HepG2 (cell line): ENCODE measurements around the gene MRFAP1L1. TPM values are rescaled to one million over a fixed set of nuclear protein-coding genes. Genes with fewer than 3 reads are reported as not detected.

ENCODE experiments used
- ATAC-seq: fragments of 200-7000 bp; cut with Tn5 transposase; 3 replicates; pipeline ENCODE4 v1.9.1; 2020; ENCODE audit warnings: mild to moderate bottlenecking, moderate library complexity
- BruUV-seq: library from RNA; stranded (reverse); fragments of 400-500 nt; replicated peaks from 2 replicates; lab custom pipeline; 2021; lab: Mats Ljungman, UMichigan
- CTCF ChIA-PET: fragments of 300-600 bp; formaldehyde crosslinking; extraction: SDS; loops from one replicate; lab custom pipeline; 2021; ENCODE audit warnings: low total read pairs, inconsistent platforms, low intra/inter-chr PET ratio; lab: Yijun Ruan, JAX
- POLR2A ChIA-PET: fragments of 350-600 bp; sonication (Branson Sonifier 250); formaldehyde crosslinking; loops from one replicate; lab custom pipeline; 2020; ENCODE audit warnings: antibody characterized with exemption, inconsistent platforms; lab: Yijun Ruan, JAX
- DNase-seq: peaks from one replicate; pipeline ENCODE4 v3.0.0-alpha.2; 2015; ENCODE audit warnings: low spot score
- FAIRE-seq: peaks from 3 replicates; lab custom pipeline; 2011; peaks lifted over from hg19 to GRCh38; lab: Jason Lieb, UNC
- H2AFZ ChIP-seq: one replicate; pipeline ENCODE4 v1.6.1; 2011; ENCODE audit warnings: low read length, inconsistent platforms
- H3K27ac ChIP-seq: fragments of 300-600 bp; 3 replicates; pipeline ENCODE4 v1.8.0; 2011; ENCODE audit warnings: mixed run types, mild to moderate bottlenecking, mixed read lengths, low read length, inconsistent platforms; ENCODE audit not compliant: insufficient read depth; ENCODE audit errors: extremely low read length
- H3K27me3 ChIP-seq, 2 experiments: fragments of 200-600 bp in 1 of 2; 2 replicates in 1 of 2; 3 replicates in 1 of 2; pipeline versions ENCODE4 v1.6.0 to v1.8.0; 2011; ENCODE audit warnings: low read length in 2 of 2, mild to moderate bottlenecking in 2 of 2, moderate library complexity in 2 of 2, inconsistent platforms in 1 of 2; ENCODE audit not compliant: insufficient read depth in 2 of 2, control insufficient read depth in 1 of 2
- H3K36me3 ChIP-seq, 2 experiments: fragments of 200-600 bp in 1 of 2; replicated peaks in 1 of 2; 2 replicates in 1 of 2; 3 replicates in 1 of 2; pipeline versions ENCODE4 v1.5.1 to v1.8.0; 2011; ENCODE audit warnings: low read length in 2 of 2, inconsistent platforms in 1 of 2; ENCODE audit not compliant: insufficient read depth in 2 of 2, control insufficient read depth in 1 of 2
- H3K4me1 ChIP-seq: 2 replicates; pipeline ENCODE4 v1.5.1; 2012; ENCODE audit warnings: low read length, inconsistent platforms; ENCODE audit not compliant: insufficient read depth
- H3K4me2 ChIP-seq: 2 replicates; pipeline ENCODE4 v1.6.0; 2011; ENCODE audit warnings: low read depth, low read length, inconsistent platforms
- H3K4me3 ChIP-seq, 3 experiments: fragments of 200-600 bp in 1 of 3; sonication (generic), shearing (Covaris generic) in 1 of 3; replicated peaks in 1 of 3; 2 replicates each; pipeline ENCODE4 v1.5.1; 2011 to 2016; ENCODE audit warnings: low read length in 3 of 3, inconsistent platforms in 2 of 3, low read depth in 2 of 3, mild to moderate bottlenecking in 2 of 3, control low read depth in 1 of 3, mixed read lengths in 1 of 3; ENCODE audit not compliant: insufficient read depth in 1 of 3
- H3K79me2 ChIP-seq: one replicate; pipeline ENCODE4 v1.6.1; 2011; ENCODE audit warnings: low read length, inconsistent platforms; ENCODE audit not compliant: insufficient read depth
- H3K9ac ChIP-seq: 2 replicates; pipeline ENCODE4 v1.6.0; 2011; ENCODE audit warnings: mild to moderate bottlenecking, low read depth, low read length, inconsistent platforms; ENCODE audit not compliant: insufficient read depth
- H3K9me3 ChIP-seq: 2 replicates; pipeline ENCODE4 v1.5.1; 2012; ENCODE audit warnings: mild to moderate bottlenecking, low read length
- H4K20me1 ChIP-seq: 2 replicates; pipeline ENCODE4 v1.6.0; 2011; ENCODE audit warnings: inconsistent platforms, mild to moderate bottlenecking, low read length, moderate library complexity; ENCODE audit not compliant: insufficient read depth
- BCL6 ChIP-seq: IDR thresholded peaks from 2 replicates; pipeline ENCODE4 v1.6.1; 2016; ENCODE audit warnings: missing genetic modification reagents, missing compliant biosample characterization
- HNF4G ChIP-seq, 2 experiments: sonication (generic) in 1 of 2; formaldehyde crosslinking in 1 of 2; IDR thresholded peaks; 2 replicates each; pipeline versions ENCODE4 v1.4.0 to v1.6.1; 2011 to 2020; ENCODE audit warnings: borderline replicate concordance in 2 of 2, low read depth in 2 of 2, mild to moderate bottlenecking in 2 of 2, low read length in 1 of 2, missing genetic modification reagents in 1 of 2, moderate library complexity in 1 of 2
- IRX3 ChIP-seq: sonication (generic); formaldehyde crosslinking; IDR thresholded peaks from 2 replicates; pipeline ENCODE4 v1.8.1; 2023; ENCODE audit warnings: mild to moderate bottlenecking, low read depth, missing genetic modification reagents, borderline replicate concordance
- JUND ChIP-seq: sonication (generic); formaldehyde crosslinking; IDR thresholded peaks from 2 replicates; pipeline ENCODE4 v1.8.0; 2022; ENCODE audit warnings: mild to moderate bottlenecking, missing genetic modification reagents
- MED8 ChIP-seq: sonication (generic); formaldehyde crosslinking; IDR thresholded peaks from 2 replicates; pipeline ENCODE4 v1.8.1; 2023; ENCODE audit warnings: mild to moderate bottlenecking, missing genetic modification reagents; ENCODE audit not compliant: insufficient replicate concordance
- NFIC ChIP-seq: IDR thresholded peaks from 2 replicates; pipeline ENCODE4 v1.6.1; 2012; ENCODE audit warnings: mild to moderate bottlenecking, low read length, inconsistent platforms
- PHF8 ChIP-seq: sonication (generic); formaldehyde crosslinking; IDR thresholded peaks from 2 replicates; pipeline ENCODE4 v1.5.0; 2020; ENCODE audit warnings: missing genetic modification reagents
- POLR2AphosphoS2 ChIP-seq: IDR thresholded peaks from 2 replicates; pipeline ENCODE4 v1.6.1; 2011; ENCODE audit warnings: low read depth, low read length, improper control_type of control experiment
- PPARG ChIP-seq: conservative IDR thresholded peaks from 2 replicates; pipeline ENCODE4 v1.6.1; 2016; ENCODE audit warnings: missing biosample characterization, missing genetic modification reagents
- ZFP36L1 ChIP-seq: sonication (generic); formaldehyde crosslinking; IDR thresholded peaks from 2 replicates; pipeline ENCODE4 v1.8.0; 2022; ENCODE audit warnings: mild to moderate bottlenecking, missing genetic modification reagents, moderate library complexity
- ZNF136 ChIP-seq: sonication (generic); formaldehyde crosslinking; IDR thresholded peaks from 2 replicates; pipeline ENCODE4 v1.8.1; 2022; ENCODE audit warnings: low read depth, mild to moderate bottlenecking, moderate library complexity, missing genetic modification reagents
- ZNF572 ChIP-seq: sonication (generic); formaldehyde crosslinking; IDR thresholded peaks from 2 replicates; pipeline ENCODE4 v1.5.1; 2020; ENCODE audit warnings: mild to moderate bottlenecking, missing genetic modification reagents
- ZNF605 ChIP-seq: sonication (generic); formaldehyde crosslinking; IDR thresholded peaks from 2 replicates; pipeline ENCODE4 v1.8.0; 2022; ENCODE audit warnings: mild to moderate bottlenecking, missing genetic modification reagents
- ZNF644 ChIP-seq: IDR thresholded peaks from 2 replicates; pipeline ENCODE4 v1.6.1; 2016; ENCODE audit warnings: low read depth
- ZSCAN25 ChIP-seq: sonication (generic); formaldehyde crosslinking; IDR thresholded peaks from 2 replicates; pipeline ENCODE4 v1.8.0; 2022; ENCODE audit warnings: mild to moderate bottlenecking, missing genetic modification reagents
- WGBS: methylation state at CpG from one replicate; pipeline ENCODE4 v1.1.6; 2017; ENCODE audit warnings: low lambda C conversion rate; 5-methylcytosine and 5-hydroxymethylcytosine counted together
- in situ Hi-C: cut with HindIII; loops from 2 replicates; pipeline ENCODE4 v1.10.0; 2017; ENCODE audit warnings: low pct_unique_long_range_greater_than_20kb; ENCODE audit not compliant: extremely low pct_ligation_motif_present
- intact Hi-C: fragments of 100-400 bp; cut with micrococcal nuclease; formaldehyde crosslinking; loops from one replicate; pipeline ENCODE4 v1.10.0; 2022; ENCODE audit not compliant: unreplicated experiment
- polyA plus RNA-seq, 8 experiments: library from polyadenylated mRNA; depleted of rRNA in 3 of 8; stranded (reverse) in 7 of 8; unstranded in 1 of 8; fragments of >200 nt; fragmentation: Illumina TruSeq in 4 of 8; extraction: Trizol in 4 of 8; gene quantifications; 2 replicates each; pipeline versions ENCODE4 v1.2.1 to v1.2.3, GENCODE V29; 2011 to 2016; ENCODE audit warnings: low read depth in 4 of 8, missing spikeins in 1 of 8, mixed read lengths in 1 of 8; ENCODE audit not compliant: insufficient read depth in 1 of 8
- total RNA-seq, 5 experiments: library from RNA; depleted of rRNA; stranded (reverse); fragments of >200 nt; fragmentation: Illumina TruSeq; extraction: Trizol; gene quantifications; 2 replicates each; pipeline ENCODE4 v1.2.3, GENCODE V29; 2016; ENCODE audit warnings: low read depth in 1 of 5
- TF ChIP-seq, protein P1 (sequence below): sonication (generic); formaldehyde crosslinking; IDR thresholded peaks from 2 replicates; pipeline ENCODE4 v1.5.1; 2020; ENCODE audit warnings: mild to moderate bottlenecking, missing genetic modification reagents, moderate library complexity
- TF ChIP-seq, protein P2 (sequence below): sonication (generic); formaldehyde crosslinking; IDR thresholded peaks from 2 replicates; pipeline ENCODE4 v1.8.1; 2023; ENCODE audit warnings: mild to moderate bottlenecking, moderate library complexity, missing genetic modification reagents
- TF ChIP-seq, protein P3 (sequence below): IDR thresholded peaks from 2 replicates; pipeline ENCODE4 v1.6.1; 2016; ENCODE audit warnings: mild to moderate bottlenecking, missing biosample characterization, missing genetic modification reagents

MRFAP1L1 gene
- total and polyA plus RNA-seq, 2 of the 13 experiments (the other 11 are each of a cell fraction or from before 2014, with no cell fraction given), result 44.8 to 76.6 TPM

DNA sequence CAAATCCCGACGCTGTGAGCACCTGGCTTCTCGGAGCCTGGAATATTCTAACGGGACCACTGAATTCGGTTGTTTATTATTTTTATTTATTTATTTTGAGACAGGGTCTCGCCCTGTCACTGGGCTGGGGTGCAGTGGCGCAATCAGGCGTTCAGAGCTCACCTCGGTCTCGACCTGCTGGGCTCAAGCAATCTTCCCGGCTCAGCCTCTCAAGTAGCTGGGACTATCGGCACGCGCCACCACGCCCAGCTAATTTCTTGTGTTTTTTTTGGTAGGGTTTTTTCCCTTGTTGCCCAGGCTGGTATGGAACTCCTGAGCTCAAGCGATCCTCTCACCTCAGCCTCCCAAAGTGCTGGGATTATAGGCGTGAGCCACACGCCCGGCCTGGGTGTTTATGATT is 37.5 kb downstream of the MRFAP1L1 start:
- intact Hi-C loops (no loop called here), in situ Hi-C loops (no loop called here)
- peaks cover 0 to 13% of the 10 kb centered on the region in 2 experiments; a peak in 3 of 5 replicates for H3K36me3 ChIP-seq
- H3K9ac ChIP-seq, result no peak overlapping the region
- H2AFZ ChIP-seq, result no peak overlapping the region
- peaks cover 27% of the 10 kb centered on the region for H3K79me2 ChIP-seq
- no peaks in the 10 kb centered on the region for H3K9me3 ChIP-seq
- FAIRE-seq, result no peak
- peaks cover 14% of the 10 kb centered on the region for H4K20me1 ChIP-seq
- no peak overlapping the region for H3K27ac ChIP-seq
- no peak for DNase-seq
- no peak overlapping the region for H3K4me2 ChIP-seq
- no TSS peak for BruUV-seq
- no peak overlapping the region for H3K4me3 ChIP-seq
- WGBS, result 97% methylated on average over 19 of the region's 19 CpGs
- peaks cover 33% of the 10 kb centered on the region for H3K4me1 ChIP-seq
- TF ChIP-seq ZFP36L1 (CRISPR knock-in tag) (no peak), NFIC (no peak), MED8 (CRISPR knock-in tag) (no peak), PHF8 (CRISPR knock-in tag) (no peak), HNF4G (IDR thresholded peaks at IDR 0.05; ENCODE audit: borderline replicate concordance, low read depth, low read length) (no peak), HNF4G (CRISPR knock-in tag; IDR thresholded peaks at IDR 0.05; ENCODE audit: borderline replicate concordance, low read depth) (no peak), PPARG (CRISPR knock-in tag) (no peak), ZNF136 (CRISPR knock-in tag) (no peak), ZSCAN25 (no peak)
- no peaks in the 10 kb centered on the region for H3K27me3 ChIP-seq
- ChIA-PET POLR2A (interaction anchor here (1.9 to 2.5 kb wide), 2 partner anchors 8 to 39 kb away, joined by 15 to 31 read pairs; no protein-coding TSS in a partner anchor), CTCF (no interaction called here)
- no peak for ATAC-seq

DNA sequence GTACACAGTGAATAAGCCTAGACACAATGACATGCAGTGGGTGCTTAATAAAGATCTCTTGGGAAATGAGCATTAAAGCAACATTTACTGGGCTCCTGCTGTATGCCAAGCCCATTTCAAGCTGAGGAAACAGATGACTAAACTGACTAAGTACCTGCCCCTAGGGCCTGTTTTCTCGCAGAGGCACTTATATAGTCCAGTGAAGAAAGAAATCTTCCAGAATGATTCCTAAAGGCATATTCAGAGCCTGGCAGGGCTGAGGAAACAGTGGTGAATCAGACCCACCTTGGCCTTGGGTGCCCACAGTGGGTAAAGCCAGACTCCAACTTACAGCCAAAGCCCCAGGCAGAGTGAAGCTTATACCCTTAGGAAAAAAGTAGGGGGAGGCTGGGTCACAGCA is 38.0 kb downstream of the MRFAP1L1 start:
- Histone ChIP-seq H4K20me1 (peaks cover 11% of the 10 kb centered on the region), H3K27me3 (no peaks in the 10 kb centered on the region), H3K79me2 (peaks cover 22% of the 10 kb centered on the region), H3K4me1 (peaks cover 29% of the 10 kb centered on the region), H3K4me3 (no peak overlapping the region), H3K36me3 (peaks cover 0 to 13% of the 10 kb centered on the region in 2 experiments; a peak in 3 of 5 replicates), H3K9ac (no peak overlapping the region)
- WGBS, result no CpG with 5 or more reads among the region's 1 CpG
- no peak for FAIRE-seq
- in situ Hi-C loops, result no loop called here
- TF ChIP-seq ZNF572 (CRISPR knock-in tag) (no peak), ZNF644 (CRISPR knock-in tag) (no peak), POLR2AphosphoS2 (no peak), ZNF605 (CRISPR knock-in tag) (no peak), JUND (CRISPR knock-in tag) (no peak), IRX3 (CRISPR knock-in tag) (no peak), BCL6 (CRISPR knock-in tag) (no peak)
- TF ChIP-seq, protein P1, sequence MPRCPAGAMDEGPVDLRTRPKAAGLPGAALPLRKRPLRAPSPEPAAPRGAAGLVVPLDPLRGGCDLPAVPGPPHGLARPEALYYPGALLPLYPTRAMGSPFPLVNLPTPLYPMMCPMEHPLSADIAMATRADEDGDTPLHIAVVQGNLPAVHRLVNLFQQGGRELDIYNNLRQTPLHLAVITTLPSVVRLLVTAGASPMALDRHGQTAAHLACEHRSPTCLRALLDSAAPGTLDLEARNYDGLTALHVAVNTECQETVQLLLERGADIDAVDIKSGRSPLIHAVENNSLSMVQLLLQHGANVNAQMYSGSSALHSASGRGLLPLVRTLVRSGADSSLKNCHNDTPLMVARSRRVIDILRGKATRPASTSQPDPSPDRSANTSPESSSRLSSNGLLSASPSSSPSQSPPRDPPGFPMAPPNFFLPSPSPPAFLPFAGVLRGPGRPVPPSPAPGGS (CRISPR knock-in tag), result no peak
- TF ChIP-seq, protein P2, sequence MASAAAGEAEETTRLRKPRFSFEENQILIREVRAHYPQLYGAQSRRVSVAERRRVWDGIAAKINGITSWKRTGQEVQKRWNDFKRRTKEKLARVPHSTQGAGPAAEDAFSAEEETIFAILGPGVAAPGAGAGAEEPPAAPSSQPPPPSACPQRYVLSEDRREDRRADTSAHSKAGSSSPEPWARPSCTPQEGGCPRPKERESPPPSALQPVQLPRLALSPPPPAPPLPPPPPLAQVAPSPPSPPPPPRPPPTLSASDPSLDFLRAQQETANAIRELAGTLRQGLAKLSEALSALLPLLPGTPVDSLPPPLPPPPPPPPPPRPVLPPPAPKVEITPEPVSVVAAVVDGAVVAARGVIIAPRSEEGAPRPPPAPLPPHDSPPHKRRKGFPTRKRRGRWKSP, result no peak
- TF ChIP-seq, protein P3, sequence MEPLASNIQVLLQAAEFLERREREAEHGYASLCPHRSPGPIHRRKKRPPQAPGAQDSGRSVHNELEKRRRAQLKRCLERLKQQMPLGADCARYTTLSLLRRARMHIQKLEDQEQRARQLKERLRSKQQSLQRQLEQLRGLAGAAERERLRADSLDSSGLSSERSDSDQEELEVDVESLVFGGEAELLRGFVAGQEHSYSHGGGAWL (CRISPR knock-in tag), result no peak
- TF ChIP-seq, all 625 proteins: peak for 0
- DNase-seq, result no peak
- Histone ChIP-seq H2AFZ (no peak overlapping the region), H3K4me2 (no peak overlapping the region), H3K27ac (no peak overlapping the region), H3K9me3 (no peaks in the 10 kb centered on the region)
- intact Hi-C loops, result no loop called here
- ChIA-PET POLR2A (interaction anchor here (2.5 kb wide), 1 partner anchor 8 kb away, joined by 31 read pairs; no protein-coding TSS in a partner anchor), CTCF (no interaction called here)
- no peak for ATAC-seq
- no TSS peak for BruUV-seq
